MM.1S (cell line): ENCODE measurements around the gene ESM1.

Source experiments
- DNase-seq: peaks from one replicate; pipeline ENCODE4 v3.0.0-alpha.2; 2015
- H2AFZ ChIP-seq: fragments of 300-600 bp; sonication (generic); 2 replicates; pipeline ENCODE4 v1.6.0; 2016; ENCODE audit warnings: antibody characterized with exemption, low read length
- H3F3A ChIP-seq: fragments of 300-600 bp; sonication (generic); 2 replicates; pipeline ENCODE4 v1.6.1; 2016; ENCODE audit warnings: mild to moderate bottlenecking, antibody characterized with exemption, low read length, moderate library complexity, mixed read lengths; ENCODE audit not compliant: insufficient read depth
- H3K27ac ChIP-seq: fragments of 300-600 bp; sonication (generic); 2 replicates; pipeline ENCODE4 v1.5.1; 2016; ENCODE audit warnings: mild to moderate bottlenecking, low read length
- H3K27me3 ChIP-seq: fragments of 300-600 bp; sonication (generic); replicated peaks from 2 replicates; pipeline ENCODE4 v1.6.0; 2016; ENCODE audit warnings: low read length; ENCODE audit not compliant: insufficient read depth
- H3K36me3 ChIP-seq: fragments of 300-600 bp; sonication (generic); replicated peaks from 2 replicates; pipeline ENCODE4 v1.6.1; 2016; ENCODE audit warnings: mild to moderate bottlenecking, low read length, mixed read lengths; ENCODE audit not compliant: insufficient read depth
- H3K4me1 ChIP-seq: fragments of 300-600 bp; sonication (generic); 2 replicates; pipeline ENCODE4 v1.6.1; 2016; ENCODE audit warnings: low read length, mixed read lengths
- H3K4me2 ChIP-seq: fragments of 300-600 bp; sonication (generic); 2 replicates; pipeline ENCODE4 v1.6.0; 2016; ENCODE audit warnings: low read depth, low read length
- H3K4me3 ChIP-seq: fragments of 300-600 bp; sonication (generic); 2 replicates; pipeline ENCODE4 v1.5.1; 2016; ENCODE audit warnings: low read length, mixed read lengths
- H3K79me2 ChIP-seq: fragments of 300-600 bp; sonication (generic); 2 replicates; pipeline ENCODE4 v1.6.1; 2016; ENCODE audit warnings: mixed run types, low read length, mixed read lengths
- H3K9ac ChIP-seq: fragments of 300-600 bp; sonication (generic); 2 replicates; pipeline ENCODE4 v1.6.1; 2016; ENCODE audit warnings: low read length, mixed read lengths
- H3K9me2 ChIP-seq: fragments of 300-600 bp; sonication (generic); replicated peaks from 2 replicates; pipeline ENCODE4 v1.6.1; 2016; ENCODE audit warnings: mild to moderate bottlenecking, low read length, mixed read lengths; ENCODE audit not compliant: insufficient read depth
- H3K9me3 ChIP-seq: fragments of 300-600 bp; sonication (generic); replicated peaks from 2 replicates; pipeline ENCODE4 v1.6.1; 2016; ENCODE audit warnings: mild to moderate bottlenecking, low read length, mixed read lengths; ENCODE audit not compliant: insufficient read depth
- H4K20me1 ChIP-seq: fragments of 300-600 bp; sonication (generic); 2 replicates; pipeline ENCODE4 v1.6.1; 2016; ENCODE audit warnings: mild to moderate bottlenecking, low read length, moderate library complexity, mixed read lengths; ENCODE audit not compliant: insufficient read depth
- CTCF ChIP-seq: fragments of 300-600 bp; sonication (generic); IDR thresholded peaks from 2 replicates; pipeline ENCODE4 v1.5.1; 2016; ENCODE audit warnings: antibody characterized with exemption, low read length, mixed read lengths
- EZH2 ChIP-seq: fragments of 300-600 bp; sonication (generic); optimal IDR thresholded peaks from 2 replicates; pipeline ENCODE3; 2017; ENCODE audit warnings: low read depth, mild to moderate bottlenecking, antibody characterized with exemption, low read length, mixed read lengths
- EZH2phosphoT487 ChIP-seq: fragments of 300-600 bp; sonication (generic); IDR thresholded peaks from 2 replicates; pipeline ENCODE4 v1.6.1; 2018; ENCODE audit warnings: antibody characterized with exemption, low read length

Gene ESM1

GRCh38 chr5:54985301-54986268 lies at the start of gene ESM1:
Gene ESM1, minus strand, starts transcription at chr5:54985593. Its CDS starts 76 bp downstream, at chr5:54985517.
- no peak within 1 kb of the TSS for H3K9ac ChIP-seq
- no peak within 1 kb of the TSS for H3K4me2 ChIP-seq
- H3K4me1 ChIP-seq: no peaks in the 10 kb centered on the region
- H3K27ac ChIP-seq: no peak within 1 kb of the TSS
- TF ChIP-seq EZH2: no peak
- TF ChIP-seq EZH2phosphoT487: no peak
- no peak for TF ChIP-seq CTCF
- no peaks in the 10 kb centered on the region for H3K9me3 ChIP-seq
- H4K20me1 ChIP-seq: no peaks in the 10 kb centered on the region
- H3K27me3 ChIP-seq: no peaks in the 10 kb centered on the region
- no peaks in the 10 kb centered on the region for H3K79me2 ChIP-seq
- no peak for DNase-seq
- no peaks in the 10 kb centered on the region for H3K9me2 ChIP-seq
- no peaks in the 10 kb centered on the region for H3F3A ChIP-seq
- no peak within 1 kb of the TSS for H2AFZ ChIP-seq
- H3K36me3 ChIP-seq: no peaks in the 10 kb centered on the region
- no peak within 1 kb of the TSS for H3K4me3 ChIP-seq

- Histone ChIP-seq H2AFZ (no peak overlapping the region), H3K4me1 (no peaks in the 10 kb centered on the region), H3K4me2 (no peak overlapping the region), H3K36me3 (no peaks in the 10 kb centered on the region), H3K9ac (no peak overlapping the region), H3K9me3 (no peaks in the 10 kb centered on the region), H3F3A (no peaks in the 10 kb centered on the region), H4K20me1 (no peaks in the 10 kb centered on the region), H3K27ac (no peak overlapping the region), H3K9me2 (no peaks in the 10 kb centered on the region), H3K4me3 (no peak overlapping the region), H3K79me2 (no peaks in the 10 kb centered on the region), H3K27me3 (no peaks in the 10 kb centered on the region)
- no peak for DNase-seq
- no peak for TF ChIP-seq CTCF
- no peak for TF ChIP-seq EZH2phosphoT487
- TF ChIP-seq EZH2: no peak
These were observed 48.2 kb upstream of the ESM1 start for GRCh38 chr5:55033568-55033967.

- Histone ChIP-seq H3K4me2 (no peak overlapping the region), H2AFZ (no peak overlapping the region), H3K4me3 (no peak overlapping the region), H3K27ac (no peak overlapping the region), H3K9me2 (no peaks in the 10 kb centered on the region), H3K27me3 (no peaks in the 10 kb centered on the region), H3K36me3 (no peaks in the 10 kb centered on the region), H3F3A (no peaks in the 10 kb centered on the region), H4K20me1 (no peaks in the 10 kb centered on the region), H3K9me3 (no peaks in the 10 kb centered on the region), H3K4me1 (no peaks in the 10 kb centered on the region), H3K79me2 (no peaks in the 10 kb centered on the region), H3K9ac (no peak overlapping the region)
- no peak for DNase-seq
- no peak for TF ChIP-seq EZH2
- no peak for TF ChIP-seq CTCF
- TF ChIP-seq EZH2phosphoT487: no peak
These were observed 46.1 kb upstream of the ESM1 start for GRCh38 chr5:55031492-55031891.
